ENCODE measurements around the gene CLEC4G.

CLEC4G gene

DNA sequence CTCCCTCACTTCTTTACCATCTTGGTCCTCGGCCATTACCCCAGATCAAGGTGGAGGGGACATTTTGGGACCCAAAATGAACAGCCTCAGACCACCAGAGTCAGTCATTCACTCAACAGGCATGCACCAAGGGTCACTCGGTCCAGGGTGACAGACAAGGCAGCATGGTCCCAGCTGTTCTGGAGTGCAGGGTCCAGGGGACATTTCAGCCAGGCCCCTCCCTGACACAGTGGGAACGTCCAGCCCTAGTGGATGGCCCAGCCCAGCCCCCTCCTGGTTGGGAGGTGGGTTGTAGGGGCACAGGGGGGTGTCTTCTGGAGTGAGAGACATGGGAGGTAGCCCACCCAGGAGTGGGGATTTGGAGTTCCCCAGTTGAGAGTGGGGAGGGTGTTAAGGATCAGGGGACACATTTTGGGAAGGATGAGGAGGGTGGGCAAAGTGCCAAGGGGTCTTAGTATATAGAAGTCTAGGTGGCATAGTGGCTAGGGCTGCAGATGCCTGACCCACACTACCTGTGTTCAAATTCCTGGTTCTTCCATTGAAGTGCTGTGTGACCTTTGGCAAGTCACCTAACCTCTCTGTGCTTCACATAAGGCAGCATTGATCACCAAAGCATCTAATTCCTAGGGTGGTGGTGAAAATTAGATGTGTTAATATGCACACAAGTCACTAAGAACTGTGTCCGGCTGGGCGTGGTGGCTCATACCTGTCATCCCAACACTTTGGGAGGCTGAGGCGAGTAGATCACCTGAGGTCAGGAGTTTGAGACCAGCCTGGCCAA is 27.4 kb downstream of the CLEC4G start:
- no peak overlapping the region for H3K27ac ChIP-seq (ENCODE audit: low read depth, low read length)
- no peaks in the 10 kb centered on the region for H3K36me3 ChIP-seq (ENCODE audit: low read length)
- H3K79me2 ChIP-seq (ENCODE audit: insufficient read depth, low read length), result no peaks in the 10 kb centered on the region
- TF ChIP-seq, protein P1, sequence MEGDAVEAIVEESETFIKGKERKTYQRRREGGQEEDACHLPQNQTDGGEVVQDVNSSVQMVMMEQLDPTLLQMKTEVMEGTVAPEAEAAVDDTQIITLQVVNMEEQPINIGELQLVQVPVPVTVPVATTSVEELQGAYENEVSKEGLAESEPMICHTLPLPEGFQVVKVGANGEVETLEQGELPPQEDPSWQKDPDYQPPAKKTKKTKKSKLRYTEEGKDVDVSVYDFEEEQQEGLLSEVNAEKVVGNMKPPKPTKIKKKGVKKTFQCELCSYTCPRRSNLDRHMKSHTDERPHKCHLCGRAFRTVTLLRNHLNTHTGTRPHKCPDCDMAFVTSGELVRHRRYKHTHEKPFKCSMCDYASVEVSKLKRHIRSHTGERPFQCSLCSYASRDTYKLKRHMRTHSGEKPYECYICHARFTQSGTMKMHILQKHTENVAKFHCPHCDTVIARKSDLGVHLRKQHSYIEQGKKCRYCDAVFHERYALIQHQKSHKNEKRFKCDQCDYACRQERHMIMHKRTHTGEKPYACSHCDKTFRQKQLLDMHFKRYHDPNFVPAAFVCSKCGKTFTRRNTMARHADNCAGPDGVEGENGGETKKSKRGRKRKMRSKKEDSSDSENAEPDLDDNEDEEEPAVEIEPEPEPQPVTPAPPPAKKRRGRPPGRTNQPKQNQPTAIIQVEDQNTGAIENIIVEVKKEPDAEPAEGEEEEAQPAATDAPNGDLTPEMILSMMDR (IDR thresholded peaks at IDR 0.05; ENCODE audit: insufficient read depth, low read length, poor library complexity, severe bottlenecking), result no peak
- no peak for TF ChIP-seq EZH2phosphoT487 (conservative IDR thresholded peaks at IDR 0.05; ENCODE audit: low read length)
- no peaks in the 10 kb centered on the region for H4K20me1 ChIP-seq (ENCODE audit: low read depth, low read length)
- no peak overlapping the region for H2AFZ ChIP-seq (ENCODE audit: low read depth, low read length, severe bottlenecking)
- H3F3A ChIP-seq (ENCODE audit: insufficient read depth), result no peaks in the 10 kb centered on the region
- H3K9me3 ChIP-seq (ENCODE audit: insufficient read depth, low read length), result no peaks in the 10 kb centered on the region
- H3K4me3 ChIP-seq (ENCODE audit: insufficient read depth, low read length, poor library complexity, severe bottlenecking), result no peak overlapping the region
- no peaks in the 10 kb centered on the region for H3K9me2 ChIP-seq (replicated peaks; ENCODE audit: insufficient read depth, low read length)
- no peak overlapping the region for H3K4me2 ChIP-seq (ENCODE audit: low read depth, low read length, poor library complexity, severe bottlenecking)
- H3K27me3 ChIP-seq (ENCODE audit: low read length), result no peaks in the 10 kb centered on the region
- no peak overlapping the region for H3K9ac ChIP-seq (ENCODE audit: low read length)

DNA sequence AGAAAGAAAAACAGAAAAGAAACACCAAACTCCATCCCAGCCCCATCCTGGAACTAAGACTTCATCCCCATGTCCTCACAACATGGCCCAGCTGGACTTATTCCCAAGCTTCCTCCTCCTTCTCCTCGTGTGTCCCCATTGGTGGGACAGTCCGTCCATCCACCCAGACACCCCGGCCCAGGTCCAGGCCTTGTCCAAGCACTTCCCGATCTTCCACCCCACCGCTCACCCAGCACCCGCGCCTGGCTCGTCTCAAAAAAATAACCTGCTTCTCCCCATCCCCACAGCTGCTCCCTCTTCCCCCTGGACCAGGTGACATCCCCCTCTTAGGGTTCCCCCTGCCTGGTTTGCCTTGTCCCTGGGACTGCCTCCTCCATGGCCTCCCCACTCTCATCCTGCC is 28.6 kb downstream of the CLEC4G start:
- Histone ChIP-seq H3K27me3 (ENCODE audit: low read length) (no peaks in the 10 kb centered on the region), H3K36me3 (ENCODE audit: low read length) (no peaks in the 10 kb centered on the region), H3F3A (ENCODE audit: insufficient read depth) (no peaks in the 10 kb centered on the region), H3K4me3 (ENCODE audit: insufficient read depth, low read length, poor library complexity, severe bottlenecking) (no peak overlapping the region), H3K79me2 (ENCODE audit: insufficient read depth, low read length) (no peaks in the 10 kb centered on the region), H3K9me2 (replicated peaks; ENCODE audit: insufficient read depth, low read length) (no peaks in the 10 kb centered on the region), H4K20me1 (ENCODE audit: low read depth, low read length) (no peaks in the 10 kb centered on the region), H3K9me3 (ENCODE audit: insufficient read depth, low read length) (no peaks in the 10 kb centered on the region), H3K4me2 (ENCODE audit: low read depth, low read length, poor library complexity, severe bottlenecking) (no peak overlapping the region), H2AFZ (ENCODE audit: low read depth, low read length, severe bottlenecking) (no peak overlapping the region), H3K9ac (ENCODE audit: low read length) (no peak overlapping the region), H3K27ac (ENCODE audit: low read depth, low read length) (no peak overlapping the region)
- TF ChIP-seq EZH2phosphoT487 (conservative IDR thresholded peaks at IDR 0.05; ENCODE audit: low read length), result no peak
- TF ChIP-seq, protein P1 (IDR thresholded peaks at IDR 0.05; ENCODE audit: insufficient read depth, low read length, poor library complexity, severe bottlenecking), result no peak

DNA sequence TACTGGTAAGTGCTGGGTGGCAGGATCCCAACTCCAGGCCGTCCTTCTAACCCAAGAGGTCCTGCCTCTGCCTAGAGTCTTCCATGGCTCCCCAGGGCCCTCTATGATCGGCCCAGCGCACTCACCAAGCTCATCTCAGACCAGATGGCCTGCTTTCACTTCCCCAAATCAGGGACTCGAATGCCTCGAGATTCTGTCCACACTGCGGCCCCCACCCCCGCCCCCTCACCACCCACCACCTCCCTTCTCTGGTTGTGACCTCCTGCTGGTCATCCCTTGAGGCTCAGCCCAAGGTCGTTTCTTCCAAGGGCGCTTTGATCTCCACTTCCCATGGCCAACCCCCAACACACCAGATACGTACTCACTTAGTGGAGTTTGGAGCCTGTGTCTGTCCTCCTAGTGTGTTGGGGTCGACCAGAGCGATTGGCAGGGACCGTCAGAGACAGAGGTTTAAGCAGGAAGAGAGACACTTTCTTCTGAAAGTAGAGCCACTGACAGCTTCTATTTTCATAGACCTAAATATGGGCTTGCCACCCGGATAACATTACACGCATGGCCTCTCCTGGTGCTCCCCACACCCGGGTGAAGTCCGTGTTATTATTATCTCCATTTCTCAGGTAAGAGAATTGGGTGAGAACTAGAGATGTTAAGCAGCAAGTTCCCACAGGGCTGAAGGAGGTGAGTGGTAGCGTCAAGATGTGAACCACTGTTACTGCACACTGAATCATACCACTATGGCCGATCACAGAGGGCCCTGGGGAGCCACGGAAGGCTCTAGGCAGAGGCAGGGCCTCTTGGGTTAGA is 30.1 kb downstream of the CLEC4G start, which contains the start of gene FCER2:
FCER2 (minus strand) TSS at position 478 of the 804 bp plus-strand sequence. CDS start 2,371 bp downstream, outside the sequence.
- H2AFZ ChIP-seq (ENCODE audit: low read depth, low read length, severe bottlenecking), result no peak within 1 kb of the TSS
- no peaks in the 10 kb centered on the region for H3K27me3 ChIP-seq (ENCODE audit: low read length)
- no peak for TF ChIP-seq EZH2phosphoT487 (conservative IDR thresholded peaks at IDR 0.05; ENCODE audit: low read length)
- TF ChIP-seq, protein P1 (IDR thresholded peaks at IDR 0.05; ENCODE audit: insufficient read depth, low read length, poor library complexity, severe bottlenecking), result no peak
- H3K79me2 ChIP-seq (ENCODE audit: insufficient read depth, low read length), result no peaks in the 10 kb centered on the region
- no peaks in the 10 kb centered on the region for H4K20me1 ChIP-seq (ENCODE audit: low read depth, low read length)
- H3K27ac ChIP-seq (ENCODE audit: low read depth, low read length), result no peak within 1 kb of the TSS
- no peak within 1 kb of the TSS for H3K9ac ChIP-seq (ENCODE audit: low read length)
- no peak within 1 kb of the TSS for H3K4me3 ChIP-seq (ENCODE audit: insufficient read depth, low read length, poor library complexity, severe bottlenecking)
- H3K36me3 ChIP-seq (ENCODE audit: low read length), result no peaks in the 10 kb centered on the region
- H3K9me3 ChIP-seq (ENCODE audit: insufficient read depth, low read length), result no peaks in the 10 kb centered on the region
- H3K9me2 ChIP-seq (replicated peaks; ENCODE audit: insufficient read depth, low read length), result no peaks in the 10 kb centered on the region
- H3F3A ChIP-seq (ENCODE audit: insufficient read depth), result no peaks in the 10 kb centered on the region
- no peak within 1 kb of the TSS for H3K4me2 ChIP-seq (ENCODE audit: low read depth, low read length, poor library complexity, severe bottlenecking)

Measured in SU-DHL-6 (cell line).